WTC11 (cell line): Measurements from ENCODE around the gene ENTREP3. TPM values are rescaled to one million over a fixed set of nuclear protein-coding genes. Genes with fewer than 3 reads are reported as not detected.

Experiments
- ATAC-seq: fragments of 200-7000 bp; cut with Tn5 transposase; 2 replicates; pipeline ENCODE4 v1.10.0; 2021; ENCODE audit warnings: mild to moderate bottlenecking, moderate library complexity
- CTCF ChIA-PET: fragments of 300-600 bp; sonication (Branson Sonifier 250); formaldehyde crosslinking; loops from one replicate; lab custom pipeline; 2021; ENCODE audit warnings: antibody characterized with exemption; lab: Charles Lee
- POLR2A ChIA-PET: fragments of 350-600 bp; sonication (Branson Sonifier 250); formaldehyde crosslinking; loops from one replicate; lab custom pipeline; 2021; ENCODE audit warnings: antibody characterized with exemption; lab: Charles Lee
- DNase-seq: peaks from one replicate; pipeline ENCODE4 v3.0.0; 2021; ENCODE audit warnings: low spot score
- H3K27ac Mint-ChIP-seq: 2 replicates; pipeline ENCODE4 v1.8.0; 2021; ENCODE audit warnings: mixed read lengths
- H3K27me3 Mint-ChIP-seq: 2 replicates; pipeline ENCODE4 v1.8.0; 2021; ENCODE audit warnings: low read depth, mild to moderate bottlenecking, moderate library complexity, mixed read lengths
- H3K36me3 Mint-ChIP-seq: 2 replicates; pipeline ENCODE4 v1.8.0; 2021; ENCODE audit warnings: mixed read lengths
- H3K4me1 Mint-ChIP-seq: 2 replicates; pipeline ENCODE4 v1.8.0; 2022; ENCODE audit warnings: mixed read lengths
- H3K4me3 Mint-ChIP-seq: 2 replicates; pipeline ENCODE4 v1.8.0; 2021; ENCODE audit warnings: mild to moderate bottlenecking, moderate library complexity, mixed read lengths
- H3K9me3 Mint-ChIP-seq: 2 replicates; pipeline ENCODE4 v1.8.0; 2021; ENCODE audit warnings: mixed read lengths
- ATF1 ChIP-seq: sonication (generic); formaldehyde crosslinking; IDR thresholded peaks from 2 replicates; pipeline ENCODE4 v1.8.1; 2023; ENCODE audit warnings: mild to moderate bottlenecking, moderate library complexity, missing genetic modification reagents
- EMX1 ChIP-seq: fragments of 250-450 bp; sonication (Bioruptor Pico); IDR thresholded peaks from 2 replicates; pipeline ENCODE4 v1.8.0; 2021; ENCODE audit warnings: mild to moderate bottlenecking
- FOXK1 ChIP-seq: sonication (generic); formaldehyde crosslinking; IDR thresholded peaks from 2 replicates; pipeline ENCODE4 v1.8.0; 2022; ENCODE audit warnings: mild to moderate bottlenecking, moderate library complexity, missing genetic modification reagents
- FOXP1 ChIP-seq: sonication (generic); formaldehyde crosslinking; IDR thresholded peaks from 2 replicates; pipeline ENCODE4 v1.8.0; 2022; ENCODE audit warnings: missing genetic modification reagents, mild to moderate bottlenecking, moderate library complexity, borderline replicate concordance
- HMGA2 ChIP-seq: fragments of 250-450 bp; sonication (Bioruptor Pico); IDR thresholded peaks from 2 replicates; pipeline ENCODE4 v1.4.0; 2021; ENCODE audit warnings: mild to moderate bottlenecking, moderate library complexity
- IRF2 ChIP-seq: sonication (generic); formaldehyde crosslinking; IDR thresholded peaks from 2 replicates; pipeline ENCODE4 v1.8.0; 2022; ENCODE audit warnings: low read depth, missing genetic modification reagents, borderline replicate concordance
- NFATC4 ChIP-seq: fragments of 250-450 bp; sonication (Bioruptor Pico); IDR thresholded peaks from 2 replicates; pipeline ENCODE4 v1.9.0; 2021; ENCODE audit warnings: mild to moderate bottlenecking
- RELA ChIP-seq: sonication (generic); formaldehyde crosslinking; IDR thresholded peaks from 2 replicates; pipeline ENCODE4 v1.8.1; 2022; ENCODE audit warnings: missing genetic modification reagents, mild to moderate bottlenecking, borderline replicate concordance
- SMAD3 ChIP-seq: sonication (generic); formaldehyde crosslinking; IDR thresholded peaks from 2 replicates; pipeline ENCODE4 v1.8.0; 2022; ENCODE audit warnings: missing genetic modification reagents, mild to moderate bottlenecking, borderline replicate concordance
- TP53 ChIP-seq: sonication (generic); formaldehyde crosslinking; IDR thresholded peaks from 2 replicates; pipeline ENCODE4 v1.8.1; 2023; ENCODE audit warnings: mild to moderate bottlenecking, missing genetic modification reagents
- ZBTB21 ChIP-seq: sonication (generic); formaldehyde crosslinking; IDR thresholded peaks from 2 replicates; pipeline ENCODE4 v1.8.1; 2023; ENCODE audit warnings: mild to moderate bottlenecking, missing genetic modification reagents, borderline replicate concordance
- ZNF219 ChIP-seq: sonication (generic); formaldehyde crosslinking; IDR thresholded peaks from 2 replicates; pipeline ENCODE4 v1.8.0; 2023; ENCODE audit warnings: missing genetic modification reagents, mild to moderate bottlenecking, borderline replicate concordance
- ZNF263 ChIP-seq: sonication (generic); formaldehyde crosslinking; IDR thresholded peaks from 2 replicates; pipeline ENCODE4 v1.8.1; 2022; ENCODE audit warnings: low read depth, mild to moderate bottlenecking, moderate library complexity, missing genetic modification reagents
- ZNF671 ChIP-seq: fragments of 250-450 bp; sonication (Bioruptor Pico); IDR thresholded peaks from 2 replicates; pipeline ENCODE4 v1.8.0; 2021; ENCODE audit warnings: mild to moderate bottlenecking
- total RNA-seq: library from RNA; stranded (reverse); gene quantifications from 3 replicates; pipeline ENCODE4 v1.2.3, GENCODE V29; 2021
- TF ChIP-seq, protein P1 (sequence below): fragments of 250-450 bp; sonication (Bioruptor Pico); IDR thresholded peaks from 2 replicates; pipeline ENCODE4 v1.9.0; 2021; ENCODE audit warnings: mild to moderate bottlenecking, borderline replicate concordance
- TF ChIP-seq, protein P2 (sequence below): fragments of 250-450 bp; sonication (Bioruptor Pico); IDR thresholded peaks from 2 replicates; pipeline ENCODE4 v1.9.0; 2021; ENCODE audit warnings: mild to moderate bottlenecking
- TF ChIP-seq, protein P3 (sequence below): fragments of 250-450 bp; sonication (Bioruptor Pico); IDR thresholded peaks from 2 replicates; pipeline ENCODE4 v1.8.0; 2021; ENCODE audit warnings: mild to moderate bottlenecking
- TF ChIP-seq, protein P4 (sequence below): sonication (generic); formaldehyde crosslinking; IDR thresholded peaks from 2 replicates; pipeline ENCODE4 v1.8.1; 2023; ENCODE audit warnings: mild to moderate bottlenecking, missing genetic modification reagents, moderate library complexity
- TF ChIP-seq, protein P5 (sequence below): sonication (generic); formaldehyde crosslinking; IDR thresholded peaks from 2 replicates; pipeline ENCODE4 v1.8.0; 2022; ENCODE audit warnings: mild to moderate bottlenecking, missing genetic modification reagents
- TF ChIP-seq, protein P6 (sequence below): sonication (generic); formaldehyde crosslinking; conservative IDR thresholded peaks from 2 replicates; pipeline ENCODE4 v1.8.1; 2022; ENCODE audit warnings: mild to moderate bottlenecking, missing genetic modification reagents
- TF ChIP-seq, protein P7 (sequence below): sonication (generic); formaldehyde crosslinking; IDR thresholded peaks from 2 replicates; pipeline ENCODE4 v1.8.1; 2022; ENCODE audit warnings: mild to moderate bottlenecking, missing genetic modification reagents, moderate library complexity, borderline replicate concordance
- TF ChIP-seq, protein P8 (sequence below): sonication (generic); formaldehyde crosslinking; IDR thresholded peaks from 2 replicates; pipeline ENCODE4 v1.8.1; 2022; ENCODE audit warnings: low read depth, missing genetic modification reagents, borderline replicate concordance

ENTREP3 gene
- total RNA-seq, 1 experiment from 2014 or later, result 67.8 TPM

DNA sequence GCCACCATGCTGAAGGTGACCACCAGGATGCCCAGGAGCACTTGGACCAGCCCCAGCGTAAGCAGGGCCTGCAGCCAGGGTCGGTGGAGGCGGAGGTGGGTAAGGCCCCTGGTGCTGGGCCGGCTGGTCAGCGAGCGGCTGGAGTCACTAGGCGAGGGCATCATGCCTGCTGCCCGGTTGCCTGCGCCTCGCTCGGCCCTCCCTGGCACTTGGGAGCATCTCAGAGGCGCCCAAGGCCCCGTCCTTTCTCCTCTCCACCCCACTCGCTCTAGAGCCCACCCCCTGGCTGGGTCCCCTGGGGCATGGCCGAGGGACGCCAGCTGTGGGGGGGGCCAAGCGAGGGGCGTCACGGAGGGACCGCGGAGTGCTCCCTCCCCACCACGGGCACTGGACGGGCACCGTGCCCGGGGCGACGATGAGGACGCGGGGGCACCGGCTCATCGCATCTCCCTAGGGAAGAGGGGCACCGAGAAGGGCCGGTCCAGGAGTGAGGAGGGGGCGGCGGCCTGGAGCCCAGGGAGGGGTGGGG lies 505 bp downstream of the ENTREP3 start (continued):
- TF ChIP-seq, protein P1, sequence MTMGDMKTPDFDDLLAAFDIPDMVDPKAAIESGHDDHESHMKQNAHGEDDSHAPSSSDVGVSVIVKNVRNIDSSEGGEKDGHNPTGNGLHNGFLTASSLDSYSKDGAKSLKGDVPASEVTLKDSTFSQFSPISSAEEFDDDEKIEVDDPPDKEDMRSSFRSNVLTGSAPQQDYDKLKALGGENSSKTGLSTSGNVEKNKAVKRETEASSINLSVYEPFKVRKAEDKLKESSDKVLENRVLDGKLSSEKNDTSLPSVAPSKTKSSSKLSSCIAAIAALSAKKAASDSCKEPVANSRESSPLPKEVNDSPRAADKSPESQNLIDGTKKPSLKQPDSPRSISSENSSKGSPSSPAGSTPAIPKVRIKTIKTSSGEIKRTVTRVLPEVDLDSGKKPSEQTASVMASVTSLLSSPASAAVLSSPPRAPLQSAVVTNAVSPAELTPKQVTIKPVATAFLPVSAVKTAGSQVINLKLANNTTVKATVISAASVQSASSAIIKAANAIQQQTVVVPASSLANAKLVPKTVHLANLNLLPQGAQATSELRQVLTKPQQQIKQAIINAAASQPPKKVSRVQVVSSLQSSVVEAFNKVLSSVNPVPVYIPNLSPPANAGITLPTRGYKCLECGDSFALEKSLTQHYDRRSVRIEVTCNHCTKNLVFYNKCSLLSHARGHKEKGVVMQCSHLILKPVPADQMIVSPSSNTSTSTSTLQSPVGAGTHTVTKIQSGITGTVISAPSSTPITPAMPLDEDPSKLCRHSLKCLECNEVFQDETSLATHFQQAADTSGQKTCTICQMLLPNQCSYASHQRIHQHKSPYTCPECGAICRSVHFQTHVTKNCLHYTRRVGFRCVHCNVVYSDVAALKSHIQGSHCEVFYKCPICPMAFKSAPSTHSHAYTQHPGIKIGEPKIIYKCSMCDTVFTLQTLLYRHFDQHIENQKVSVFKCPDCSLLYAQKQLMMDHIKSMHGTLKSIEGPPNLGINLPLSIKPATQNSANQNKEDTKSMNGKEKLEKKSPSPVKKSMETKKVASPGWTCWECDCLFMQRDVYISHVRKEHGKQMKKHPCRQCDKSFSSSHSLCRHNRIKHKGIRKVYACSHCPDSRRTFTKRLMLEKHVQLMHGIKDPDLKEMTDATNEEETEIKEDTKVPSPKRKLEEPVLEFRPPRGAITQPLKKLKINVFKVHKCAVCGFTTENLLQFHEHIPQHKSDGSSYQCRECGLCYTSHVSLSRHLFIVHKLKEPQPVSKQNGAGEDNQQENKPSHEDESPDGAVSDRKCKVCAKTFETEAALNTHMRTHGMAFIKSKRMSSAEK (CRISPR knock-in tag), result no peak

DNA sequence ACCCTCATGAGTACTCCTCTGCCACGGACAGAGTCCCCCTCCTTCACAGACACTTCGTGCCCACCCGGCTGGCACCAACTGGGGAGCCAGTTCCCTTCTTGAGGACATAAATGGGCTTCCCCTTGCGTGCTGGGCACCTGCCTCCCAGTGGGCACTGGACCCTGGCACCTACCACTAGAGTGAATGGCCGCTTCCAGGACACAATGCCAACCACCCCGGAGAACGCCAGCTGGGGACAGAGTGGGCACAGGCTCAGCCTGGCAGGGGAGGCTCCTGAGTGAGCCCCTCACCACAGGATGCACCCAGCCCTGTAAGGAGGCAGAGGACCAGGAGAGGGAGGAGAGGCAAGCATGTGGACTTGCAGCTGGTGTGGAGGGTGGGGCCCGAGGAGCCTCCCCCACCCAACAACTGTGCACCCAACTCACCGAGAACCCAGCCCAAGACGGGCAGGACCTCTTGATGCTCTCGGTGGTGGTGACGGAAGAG lies 1.0 kb downstream of the ENTREP3 start:
- ChIA-PET CTCF (interaction anchor here (1.5 to 1.8 kb wide), 2 partner anchors 61 to 69 kb away, joined by 5 to 6 read pairs; no protein-coding TSS in a partner anchor), POLR2A (interaction anchor here (1.2 kb wide), 1 partner anchor 19 kb away, joined by 3 read pairs; the partner anchor contains the start of gene CLK2)
- H3K27ac Mint-ChIP-seq, result no peak overlapping the region
- ATAC-seq, result no peak
- TF ChIP-seq, protein P2, sequence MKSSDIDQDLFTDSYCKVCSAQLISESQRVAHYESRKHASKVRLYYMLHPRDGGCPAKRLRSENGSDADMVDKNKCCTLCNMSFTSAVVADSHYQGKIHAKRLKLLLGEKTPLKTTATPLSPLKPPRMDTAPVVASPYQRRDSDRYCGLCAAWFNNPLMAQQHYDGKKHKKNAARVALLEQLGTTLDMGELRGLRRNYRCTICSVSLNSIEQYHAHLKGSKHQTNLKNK (CRISPR knock-in tag), result no peak
- TF ChIP-seq ZNF263 (no peak), ATF1 (CRISPR knock-in tag) (no peak), SMAD3 (no peak)
- TF ChIP-seq, protein P3, sequence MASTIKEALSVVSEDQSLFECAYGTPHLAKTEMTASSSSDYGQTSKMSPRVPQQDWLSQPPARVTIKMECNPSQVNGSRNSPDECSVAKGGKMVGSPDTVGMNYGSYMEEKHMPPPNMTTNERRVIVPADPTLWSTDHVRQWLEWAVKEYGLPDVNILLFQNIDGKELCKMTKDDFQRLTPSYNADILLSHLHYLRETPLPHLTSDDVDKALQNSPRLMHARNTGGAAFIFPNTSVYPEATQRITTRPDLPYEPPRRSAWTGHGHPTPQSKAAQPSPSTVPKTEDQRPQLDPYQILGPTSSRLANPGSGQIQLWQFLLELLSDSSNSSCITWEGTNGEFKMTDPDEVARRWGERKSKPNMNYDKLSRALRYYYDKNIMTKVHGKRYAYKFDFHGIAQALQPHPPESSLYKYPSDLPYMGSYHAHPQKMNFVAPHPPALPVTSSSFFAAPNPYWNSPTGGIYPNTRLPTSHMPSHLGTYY, result no peak
- peak overlapping the region; percentile 80 for H3K4me3 Mint-ChIP-seq
- H3K4me1 Mint-ChIP-seq, result peaks cover 23% of the 10 kb centered on the region
- DNase-seq, result no peak
- no peaks in the 10 kb centered on the region for H3K9me3 Mint-ChIP-seq
- H3K27me3 Mint-ChIP-seq, result no peaks in the 10 kb centered on the region
- peaks cover 16% of the 10 kb centered on the region for H3K36me3 Mint-ChIP-seq

DNA sequence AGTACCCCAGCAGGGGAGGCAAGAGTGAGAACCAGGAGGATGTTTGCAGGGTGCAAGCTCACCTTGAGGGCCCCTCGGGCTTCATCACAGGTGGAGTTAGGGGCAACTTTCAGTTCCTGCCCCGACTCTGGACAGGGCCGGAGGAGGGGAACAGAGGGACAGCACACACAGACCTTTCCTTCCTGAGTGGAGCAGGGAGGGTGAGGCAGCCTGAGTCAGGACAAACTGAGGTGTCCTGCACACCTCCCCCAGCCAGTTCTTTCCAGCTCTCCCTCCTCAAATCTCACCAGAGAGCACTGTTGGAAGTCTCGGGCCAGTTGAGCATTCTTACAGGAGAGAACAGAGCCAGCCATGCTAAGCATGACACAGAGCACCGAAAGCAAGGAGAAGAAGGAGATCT lies 1.5 kb downstream of the ENTREP3 start:
- Mint-ChIP-seq H3K4me1 (peaks cover 23% of the 10 kb centered on the region), H3K9me3 (no peaks in the 10 kb centered on the region), H3K27me3 (no peaks in the 10 kb centered on the region), H3K4me3 (peak overlapping the region; percentile 80), H3K27ac (no peak overlapping the region; the same call in none of the 2 replicates), H3K36me3 (peaks cover 16% of the 10 kb centered on the region)
- DNase-seq, result no peak
- ChIA-PET POLR2A (interaction anchor here (1.2 kb wide), 1 partner anchor 19 kb away, joined by 3 read pairs; the partner anchor contains the start of gene CLK2), CTCF (interaction anchor here (4.8 kb wide), 1 partner anchor 71 kb away, joined by 204 read pairs; the partner anchor contains the start of gene RUSC1)
- ATAC-seq, result no peak
- TF ChIP-seq HMGA2 (CRISPR knock-in tag) (no peak), IRF2 (CRISPR knock-in tag) (no peak), FOXK1 (no peak), NFATC4 (CRISPR knock-in tag) (no peak), EMX1 (CRISPR knock-in tag) (no peak), ZNF671 (CRISPR knock-in tag) (no peak), ZNF219 (no peak), FOXP1 (CRISPR knock-in tag) (no peak), TP53 (CRISPR knock-in tag) (no peak), RELA (CRISPR knock-in tag) (no peak), ZBTB21 (CRISPR knock-in tag) (no peak)
- TF ChIP-seq, protein P4, sequence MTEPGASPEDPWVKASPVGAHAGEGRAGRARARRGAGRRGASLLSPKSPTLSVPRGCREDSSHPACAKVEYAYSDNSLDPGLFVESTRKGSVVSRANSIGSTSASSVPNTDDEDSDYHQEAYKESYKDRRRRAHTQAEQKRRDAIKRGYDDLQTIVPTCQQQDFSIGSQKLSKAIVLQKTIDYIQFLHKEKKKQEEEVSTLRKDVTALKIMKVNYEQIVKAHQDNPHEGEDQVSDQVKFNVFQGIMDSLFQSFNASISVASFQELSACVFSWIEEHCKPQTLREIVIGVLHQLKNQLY, result no peak
- TF ChIP-seq, protein P5, sequence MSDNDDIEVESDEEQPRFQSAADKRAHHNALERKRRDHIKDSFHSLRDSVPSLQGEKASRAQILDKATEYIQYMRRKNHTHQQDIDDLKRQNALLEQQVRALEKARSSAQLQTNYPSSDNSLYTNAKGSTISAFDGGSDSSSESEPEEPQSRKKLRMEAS (CRISPR knock-in tag), result no peak
- TF ChIP-seq, protein P6, sequence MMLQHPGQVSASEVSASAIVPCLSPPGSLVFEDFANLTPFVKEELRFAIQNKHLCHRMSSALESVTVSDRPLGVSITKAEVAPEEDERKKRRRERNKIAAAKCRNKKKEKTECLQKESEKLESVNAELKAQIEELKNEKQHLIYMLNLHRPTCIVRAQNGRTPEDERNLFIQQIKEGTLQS, result no peak
- TF ChIP-seq, protein P7, sequence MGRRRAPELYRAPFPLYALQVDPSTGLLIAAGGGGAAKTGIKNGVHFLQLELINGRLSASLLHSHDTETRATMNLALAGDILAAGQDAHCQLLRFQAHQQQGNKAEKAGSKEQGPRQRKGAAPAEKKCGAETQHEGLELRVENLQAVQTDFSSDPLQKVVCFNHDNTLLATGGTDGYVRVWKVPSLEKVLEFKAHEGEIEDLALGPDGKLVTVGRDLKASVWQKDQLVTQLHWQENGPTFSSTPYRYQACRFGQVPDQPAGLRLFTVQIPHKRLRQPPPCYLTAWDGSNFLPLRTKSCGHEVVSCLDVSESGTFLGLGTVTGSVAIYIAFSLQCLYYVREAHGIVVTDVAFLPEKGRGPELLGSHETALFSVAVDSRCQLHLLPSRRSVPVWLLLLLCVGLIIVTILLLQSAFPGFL (CRISPR knock-in tag), result no peak
- TF ChIP-seq, protein P8, sequence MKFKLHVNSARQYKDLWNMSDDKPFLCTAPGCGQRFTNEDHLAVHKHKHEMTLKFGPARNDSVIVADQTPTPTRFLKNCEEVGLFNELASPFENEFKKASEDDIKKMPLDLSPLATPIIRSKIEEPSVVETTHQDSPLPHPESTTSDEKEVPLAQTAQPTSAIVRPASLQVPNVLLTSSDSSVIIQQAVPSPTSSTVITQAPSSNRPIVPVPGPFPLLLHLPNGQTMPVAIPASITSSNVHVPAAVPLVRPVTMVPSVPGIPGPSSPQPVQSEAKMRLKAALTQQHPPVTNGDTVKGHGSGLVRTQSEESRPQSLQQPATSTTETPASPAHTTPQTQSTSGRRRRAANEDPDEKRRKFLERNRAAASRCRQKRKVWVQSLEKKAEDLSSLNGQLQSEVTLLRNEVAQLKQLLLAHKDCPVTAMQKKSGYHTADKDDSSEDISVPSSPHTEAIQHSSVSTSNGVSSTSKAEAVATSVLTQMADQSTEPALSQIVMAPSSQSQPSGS (CRISPR knock-in tag), result no peak
